ENCODE data around the gene BCR.

DNA sequence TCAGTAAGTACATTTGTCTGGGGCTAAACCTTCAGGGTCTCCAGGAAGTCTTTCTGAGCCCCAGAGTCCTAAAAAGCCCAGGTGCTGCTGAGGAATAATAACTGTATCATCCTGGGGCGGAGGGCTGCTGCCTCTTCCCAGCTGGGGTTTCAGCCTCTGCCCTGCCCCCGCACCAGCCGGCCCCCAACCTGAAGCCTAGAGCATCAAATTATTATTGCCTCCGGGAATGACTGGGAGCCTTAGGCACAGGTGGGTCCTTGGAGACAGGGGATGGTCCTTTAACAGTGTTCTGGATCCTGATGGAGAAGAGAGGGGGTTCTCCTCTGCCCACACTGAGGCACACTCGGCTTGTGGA, 64.4 kb downstream of the BCR start:
- TF ChIP-seq, protein P1, sequence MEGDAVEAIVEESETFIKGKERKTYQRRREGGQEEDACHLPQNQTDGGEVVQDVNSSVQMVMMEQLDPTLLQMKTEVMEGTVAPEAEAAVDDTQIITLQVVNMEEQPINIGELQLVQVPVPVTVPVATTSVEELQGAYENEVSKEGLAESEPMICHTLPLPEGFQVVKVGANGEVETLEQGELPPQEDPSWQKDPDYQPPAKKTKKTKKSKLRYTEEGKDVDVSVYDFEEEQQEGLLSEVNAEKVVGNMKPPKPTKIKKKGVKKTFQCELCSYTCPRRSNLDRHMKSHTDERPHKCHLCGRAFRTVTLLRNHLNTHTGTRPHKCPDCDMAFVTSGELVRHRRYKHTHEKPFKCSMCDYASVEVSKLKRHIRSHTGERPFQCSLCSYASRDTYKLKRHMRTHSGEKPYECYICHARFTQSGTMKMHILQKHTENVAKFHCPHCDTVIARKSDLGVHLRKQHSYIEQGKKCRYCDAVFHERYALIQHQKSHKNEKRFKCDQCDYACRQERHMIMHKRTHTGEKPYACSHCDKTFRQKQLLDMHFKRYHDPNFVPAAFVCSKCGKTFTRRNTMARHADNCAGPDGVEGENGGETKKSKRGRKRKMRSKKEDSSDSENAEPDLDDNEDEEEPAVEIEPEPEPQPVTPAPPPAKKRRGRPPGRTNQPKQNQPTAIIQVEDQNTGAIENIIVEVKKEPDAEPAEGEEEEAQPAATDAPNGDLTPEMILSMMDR (IDR thresholded peaks at IDR 0.05): no peak
- TF ChIP-seq EZH2 (IDR thresholded peaks at IDR 0.05; ENCODE audit: borderline replicate concordance, insufficient read depth, low read depth, low read length, poor library complexity, severe bottlenecking): no peak

Measured in B cell (primary cell).